Testis (tissue), 3 donors: ENCODE results near the gene NECAB2. TPM values are rescaled to one million over a fixed set of nuclear protein-coding genes. Genes with fewer than 3 reads are reported as not detected.
A peak's percentile ranks its signal among the peaks of the same experiment; 100 is the strongest.

Experiments used
- DNase-seq: peaks from one replicate; pipeline ENCODE4 v3.0.0-alpha.2; 2019
- H3K27ac ChIP-seq, 2 donors: fragments of 200-600 bp; sonication (generic); one replicate each; pipeline ENCODE4 v1.5.1; 2019
- H3K27me3 ChIP-seq: fragments of 200-600 bp; sonication (generic); one replicate; pipeline ENCODE4 v1.5.1; 2019
- H3K36me3 ChIP-seq: fragments of 200-600 bp; sonication (generic); one replicate; pipeline ENCODE4 v1.5.1; 2017; ENCODE audit warnings: low read depth; ENCODE audit errors: missing control alignments
- H3K4me1 ChIP-seq: fragments of 200-600 bp; sonication (generic); one replicate; pipeline ENCODE4 v1.5.1; 2019
- H3K4me3 ChIP-seq, 2 donors: fragments of 200-600 bp; sonication (generic); one replicate each; pipeline ENCODE4 v1.5.1; 2017 to 2019
- H3K9me3 ChIP-seq: fragments of 200-600 bp; sonication (generic); one replicate; pipeline ENCODE4 v1.5.1; 2017
- POLR2A ChIP-seq: fragments of 450-650 bp; IDR thresholded peaks from one replicate; pipeline ENCODE4 v1.6.1; 2017; ENCODE audit warnings: antibody characterized with exemption, mild to moderate bottlenecking, moderate library complexity
- WGBS, 2 donors: methylation state at CpG; one replicate each; pipeline ENCODE4 v1.1.5; 2018; 5-methylcytosine and 5-hydroxymethylcytosine counted together
- intact Hi-C: fragments of 100-400 bp; cut with DNase I; formaldehyde crosslinking; loops from one replicate; pipeline ENCODE4 v1.15.1; 2023; ENCODE audit warnings: low total_unique reads
- polyA plus RNA-seq: library from polyadenylated mRNA; stranded (reverse); fragments of 350-450 nt; fragmentation: Illumina TruSeq; extraction: RNeasy Lipid Tissue Mini Kit (QIAGEN cat#74804); gene quantifications from one replicate; pipeline ENCODE4 v1.2.3, GENCODE V29; 2014; ENCODE audit warnings: low read depth, low replicate concordance; ENCODE audit not compliant: insufficient read depth
- total RNA-seq, 2 donors: library from RNA; depleted of rRNA; stranded (reverse); fragments of >200 nt; gene quantifications; one replicate each; pipeline ENCODE4 v1.2.3, GENCODE V29; 2016
- TF ChIP-seq, protein P1 (sequence below), 3 experiments: fragments of 450-650 bp in 2 of 3; fragments of 200-600 bp in 1 of 3; sonication (generic) in 1 of 3; IDR thresholded peaks; one replicate each; pipeline ENCODE4 v1.5.1; 2016 to 2019; ENCODE audit warnings: antibody characterized with exemption in 3 of 3, mild to moderate bottlenecking in 2 of 3, moderate library complexity in 1 of 3

NECAB2 gene
- total and polyA plus RNA-seq, 3 donors from 2014 or later, result 9.5 to 13.9 (median 12.9) TPM

DNA sequence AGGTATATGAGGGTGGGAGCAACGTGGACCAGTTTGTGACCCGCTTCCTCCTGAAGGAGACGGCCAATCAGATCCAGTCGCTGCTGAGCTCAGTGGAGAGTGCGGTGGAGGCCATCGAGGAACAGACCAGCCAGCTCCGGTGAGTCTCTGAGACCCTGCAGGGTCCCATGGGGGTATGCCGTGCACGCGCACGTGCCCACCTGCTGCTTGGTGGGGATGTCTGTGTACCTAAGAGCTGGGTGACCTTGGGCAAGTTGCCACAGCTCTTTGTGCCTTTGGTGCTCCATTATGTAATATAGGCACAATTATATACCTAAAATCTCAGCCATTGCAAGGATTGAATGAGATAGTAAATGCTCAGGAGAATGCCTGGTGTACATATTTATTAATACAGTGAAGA is 22.4 kb downstream of the NECAB2 start:
- intact Hi-C loops, result no loop called here
- H3K4me1 ChIP-seq, result no peaks in the 10 kb centered on the region
- no peak overlapping the region for H3K27ac ChIP-seq
- no peak for DNase-seq
- H3K9me3 ChIP-seq, result no peaks in the 10 kb centered on the region
- no peaks in the 10 kb centered on the region for H3K36me3 ChIP-seq
- 83 to 90% methylated on average over 6 to 11 of the region's 11 CpGs for WGBS, 2 donors
- no peak for TF ChIP-seq POLR2A
- TF ChIP-seq, protein P1, sequence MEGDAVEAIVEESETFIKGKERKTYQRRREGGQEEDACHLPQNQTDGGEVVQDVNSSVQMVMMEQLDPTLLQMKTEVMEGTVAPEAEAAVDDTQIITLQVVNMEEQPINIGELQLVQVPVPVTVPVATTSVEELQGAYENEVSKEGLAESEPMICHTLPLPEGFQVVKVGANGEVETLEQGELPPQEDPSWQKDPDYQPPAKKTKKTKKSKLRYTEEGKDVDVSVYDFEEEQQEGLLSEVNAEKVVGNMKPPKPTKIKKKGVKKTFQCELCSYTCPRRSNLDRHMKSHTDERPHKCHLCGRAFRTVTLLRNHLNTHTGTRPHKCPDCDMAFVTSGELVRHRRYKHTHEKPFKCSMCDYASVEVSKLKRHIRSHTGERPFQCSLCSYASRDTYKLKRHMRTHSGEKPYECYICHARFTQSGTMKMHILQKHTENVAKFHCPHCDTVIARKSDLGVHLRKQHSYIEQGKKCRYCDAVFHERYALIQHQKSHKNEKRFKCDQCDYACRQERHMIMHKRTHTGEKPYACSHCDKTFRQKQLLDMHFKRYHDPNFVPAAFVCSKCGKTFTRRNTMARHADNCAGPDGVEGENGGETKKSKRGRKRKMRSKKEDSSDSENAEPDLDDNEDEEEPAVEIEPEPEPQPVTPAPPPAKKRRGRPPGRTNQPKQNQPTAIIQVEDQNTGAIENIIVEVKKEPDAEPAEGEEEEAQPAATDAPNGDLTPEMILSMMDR (IDR thresholded peaks at IDR 0.05), result no peak
- no peak overlapping the region for H3K4me3 ChIP-seq
- H3K27me3 ChIP-seq, result no peaks in the 10 kb centered on the region

DNA sequence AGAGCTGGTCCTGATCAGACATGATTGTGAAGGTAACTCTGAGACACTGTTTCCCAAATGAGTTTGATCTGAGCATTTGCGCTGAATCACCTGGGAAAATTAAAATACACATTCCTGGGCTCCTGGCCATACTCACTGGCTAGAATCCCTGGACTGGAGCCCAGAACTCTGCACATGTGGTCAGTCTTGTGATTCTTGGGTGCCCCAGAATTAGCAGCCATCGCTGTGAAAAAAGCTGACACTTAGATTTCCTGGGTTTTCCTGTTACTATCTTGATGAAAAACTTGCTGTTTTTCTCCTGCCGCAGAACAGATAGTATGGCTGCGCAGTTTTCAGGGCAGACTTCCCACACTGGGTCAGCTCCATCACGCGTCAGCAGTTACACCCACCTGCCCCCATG is 24.6 kb downstream of the NECAB2 start:
- Histone ChIP-seq H3K27me3 (no peaks in the 10 kb centered on the region), H3K4me3 (no peak overlapping the region), H3K36me3 (no peaks in the 10 kb centered on the region), H3K4me1 (no peaks in the 10 kb centered on the region), H3K27ac (no peak overlapping the region), H3K9me3 (no peaks in the 10 kb centered on the region)
- intact Hi-C loops, result no loop called here
- DNase-seq, result peak; percentile 42
- TF ChIP-seq, protein P1 (IDR thresholded peaks at IDR 0.05), result no peak
- TF ChIP-seq POLR2A, result no peak
- WGBS, 2 donors, result 67 to 68% methylated on average over 6 of the region's 6 CpGs

DNA sequence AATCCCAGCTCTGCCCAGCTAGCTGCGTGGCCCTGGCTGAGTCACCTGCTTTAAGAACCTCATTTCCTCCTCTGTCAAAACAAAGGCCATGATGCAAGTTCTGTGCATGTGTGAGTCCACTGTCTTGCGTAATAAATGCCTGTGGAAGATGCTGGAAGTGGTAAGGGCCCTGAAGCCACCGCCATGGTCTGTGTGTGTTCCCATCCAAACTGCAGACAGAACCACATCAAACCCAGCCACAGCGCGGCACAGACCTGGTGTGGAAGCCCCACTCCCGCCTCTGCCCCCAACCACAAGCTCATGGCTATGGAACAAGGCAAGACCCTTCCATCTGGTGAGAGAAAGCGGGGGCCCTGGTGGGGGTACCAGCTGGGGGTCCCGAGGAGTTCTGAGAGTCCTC is 26.0 kb downstream of the NECAB2 start:
- Histone ChIP-seq H3K9me3 (no peaks in the 10 kb centered on the region), H3K27ac (no peak overlapping the region), H3K27me3 (no peaks in the 10 kb centered on the region), H3K4me1 (no peaks in the 10 kb centered on the region), H3K36me3 (no peaks in the 10 kb centered on the region), H3K4me3 (no peak overlapping the region)
- TF ChIP-seq POLR2A, result no peak
- TF ChIP-seq, protein P1 (IDR thresholded peaks at IDR 0.05), result no peak
- intact Hi-C loops, result no loop called here
- WGBS, 2 donors, result 96 to 98% methylated on average over 8 of the region's 8 CpGs
- no peak for DNase-seq

DNA sequence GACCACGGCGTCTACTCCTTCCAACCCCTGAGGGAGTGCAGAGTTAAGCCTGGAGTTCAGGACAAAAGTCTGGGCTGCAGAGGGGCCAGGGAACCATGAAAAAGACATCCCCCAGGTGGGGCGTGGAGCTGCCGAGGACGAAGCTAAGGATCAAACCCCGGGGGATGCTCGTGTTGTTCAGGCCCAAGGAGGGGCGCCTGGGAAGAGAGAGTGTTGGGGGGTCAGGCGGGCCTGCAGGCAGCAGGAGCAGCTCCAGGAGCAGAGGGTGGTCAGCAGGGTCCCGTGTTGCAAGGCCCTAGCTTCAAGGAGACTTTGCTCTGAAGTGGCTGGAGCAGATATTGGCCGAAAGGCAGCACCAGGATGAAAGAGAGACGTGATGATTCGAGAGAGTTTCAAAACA is 26.7 kb downstream of the NECAB2 start:
- Histone ChIP-seq H3K27ac (no peak overlapping the region), H3K4me3 (no peak overlapping the region), H3K4me1 (no peaks in the 10 kb centered on the region), H3K36me3 (no peaks in the 10 kb centered on the region), H3K9me3 (no peaks in the 10 kb centered on the region), H3K27me3 (no peaks in the 10 kb centered on the region)
- 87 to 88% methylated on average over 13 of the region's 13 CpGs for WGBS, 2 donors
- intact Hi-C loops, result no loop called here
- DNase-seq, result no peak
- TF ChIP-seq POLR2A, result no peak
- TF ChIP-seq, protein P1 (IDR thresholded peaks at IDR 0.05), result no peak

DNA sequence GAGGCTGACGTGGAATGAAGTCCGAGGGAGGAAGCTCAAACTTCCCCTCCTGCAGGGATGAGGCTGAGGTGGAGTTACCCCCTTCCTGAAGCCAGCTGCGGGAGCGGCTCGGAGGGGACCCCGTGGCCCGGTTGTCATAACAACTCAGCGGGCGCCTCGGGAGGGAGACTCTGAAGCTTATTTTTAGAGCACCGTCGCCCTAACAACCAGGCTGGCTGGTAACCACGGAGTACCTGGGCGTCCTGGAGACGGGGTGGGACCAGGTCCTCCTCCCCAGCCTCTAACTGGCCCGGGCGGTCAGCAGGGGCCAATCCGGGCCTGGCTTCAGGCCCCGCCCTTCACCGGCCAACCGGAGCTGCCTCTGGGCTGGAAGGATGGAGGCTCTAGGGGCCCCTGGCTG is 27.7 kb downstream of the NECAB2 start:
- DNase-seq, result peak; percentile 60
- Histone ChIP-seq H3K4me1 (no peaks in the 10 kb centered on the region), H3K27me3 (no peaks in the 10 kb centered on the region), H3K27ac (no peak overlapping the region), H3K9me3 (no peaks in the 10 kb centered on the region), H3K36me3 (no peaks in the 10 kb centered on the region), H3K4me3 (peak overlapping the region in 1 of 2 donors; percentile 9)
- intact Hi-C loops, result no loop called here
- 7 to 23% methylated on average over 14 to 21 of the region's 21 CpGs for WGBS, 2 donors
- TF ChIP-seq, protein P1 (IDR thresholded peaks at IDR 0.05), result no peak
- no peak for TF ChIP-seq POLR2A
